ENCODE measurements around the gene PHKG1.
"Not testable (repeated sequence)": the region's sequence is repeated elsewhere in the genome, so short reads cannot be mapped to it uniquely, and the experiment has no call there.

The PHKG1 gene

GRCh38 chr7:56092789-56093531 lies at the start of gene PHKG1:
PHKG1 (minus strand) TSS chr7:56092952; CDS start chr7:56088941, 4,011 bp downstream.
- peaks cover 4% of the 10 kb centered on the region; the same call in 1 of the 2 replicates for H3K36me3 ChIP-seq
- no peak within 1 kb of the TSS for H3K4me3 ChIP-seq (ENCODE audit: low read depth, low read length)
- no peak within 1 kb of the TSS for H3K27ac ChIP-seq
- no peaks in the 10 kb centered on the region for H3K9me3 ChIP-seq (ENCODE audit: severe bottlenecking)
- DNase-seq, result peak; percentile 35
- no peaks in the 10 kb centered on the region for H3K27me3 ChIP-seq (ENCODE audit: insufficient read depth, low read depth, severe bottlenecking)
- TF ChIP-seq, protein P1, sequence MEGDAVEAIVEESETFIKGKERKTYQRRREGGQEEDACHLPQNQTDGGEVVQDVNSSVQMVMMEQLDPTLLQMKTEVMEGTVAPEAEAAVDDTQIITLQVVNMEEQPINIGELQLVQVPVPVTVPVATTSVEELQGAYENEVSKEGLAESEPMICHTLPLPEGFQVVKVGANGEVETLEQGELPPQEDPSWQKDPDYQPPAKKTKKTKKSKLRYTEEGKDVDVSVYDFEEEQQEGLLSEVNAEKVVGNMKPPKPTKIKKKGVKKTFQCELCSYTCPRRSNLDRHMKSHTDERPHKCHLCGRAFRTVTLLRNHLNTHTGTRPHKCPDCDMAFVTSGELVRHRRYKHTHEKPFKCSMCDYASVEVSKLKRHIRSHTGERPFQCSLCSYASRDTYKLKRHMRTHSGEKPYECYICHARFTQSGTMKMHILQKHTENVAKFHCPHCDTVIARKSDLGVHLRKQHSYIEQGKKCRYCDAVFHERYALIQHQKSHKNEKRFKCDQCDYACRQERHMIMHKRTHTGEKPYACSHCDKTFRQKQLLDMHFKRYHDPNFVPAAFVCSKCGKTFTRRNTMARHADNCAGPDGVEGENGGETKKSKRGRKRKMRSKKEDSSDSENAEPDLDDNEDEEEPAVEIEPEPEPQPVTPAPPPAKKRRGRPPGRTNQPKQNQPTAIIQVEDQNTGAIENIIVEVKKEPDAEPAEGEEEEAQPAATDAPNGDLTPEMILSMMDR (IDR thresholded peaks at IDR 0.05; ENCODE audit: low read depth, low read length), result peak; percentile 52

GRCh38 chr7:56131062-56131461 lies 38.3 kb upstream of the PHKG1 start:
- H3K36me3 ChIP-seq; DNase-seq; H3K27ac ChIP-seq; H3K9me3 ChIP-seq (ENCODE audit: severe bottlenecking); H3K4me3 ChIP-seq (ENCODE audit: low read depth, low read length): not testable (repeated sequence)
- peaks cover 13% of the 10 kb centered on the region for H3K27me3 ChIP-seq (ENCODE audit: insufficient read depth, low read depth, severe bottlenecking)

- DNase-seq, result no peak
- TF ChIP-seq, protein P1 (IDR thresholded peaks at IDR 0.05; ENCODE audit: low read depth, low read length), result no peak
- Histone ChIP-seq H3K4me3 (ENCODE audit: low read depth, low read length) (no peak overlapping the region), H3K27ac (no peak overlapping the region), H3K36me3 (no peaks in the 10 kb centered on the region), H3K9me3 (ENCODE audit: severe bottlenecking) (no peaks in the 10 kb centered on the region), H3K27me3 (ENCODE audit: insufficient read depth, low read depth, severe bottlenecking) (peaks cover 11% of the 10 kb centered on the region)
These were observed 34.7 kb upstream of the PHKG1 start for GRCh38 chr7:56127241-56127975.

GRCh38 chr7:56125831-56126230 lies 33.1 kb upstream of the PHKG1 start:
- TF ChIP-seq, protein P1 (IDR thresholded peaks at IDR 0.05; ENCODE audit: low read depth, low read length), result no peak
- Histone ChIP-seq H3K4me3 (ENCODE audit: low read depth, low read length) (no peak overlapping the region), H3K27ac (no peak overlapping the region), H3K27me3 (ENCODE audit: insufficient read depth, low read depth, severe bottlenecking) (peaks cover 6% of the 10 kb centered on the region), H3K36me3 (no peaks in the 10 kb centered on the region), H3K9me3 (ENCODE audit: severe bottlenecking) (no peaks in the 10 kb centered on the region)
- DNase-seq, result no peak

- H3K4me3 ChIP-seq (ENCODE audit: low read depth, low read length), result no peak overlapping the region
- no peak overlapping the region for H3K27ac ChIP-seq
- no peak for DNase-seq
- TF ChIP-seq, protein P1 (IDR thresholded peaks at IDR 0.05; ENCODE audit: low read depth, low read length), result no peak
- H3K9me3 ChIP-seq (ENCODE audit: severe bottlenecking), result no peaks in the 10 kb centered on the region
- no peaks in the 10 kb centered on the region for H3K36me3 ChIP-seq
- peaks cover 4% of the 10 kb centered on the region for H3K27me3 ChIP-seq (ENCODE audit: insufficient read depth, low read depth, severe bottlenecking)
These were observed 32.2 kb upstream of the PHKG1 start for GRCh38 chr7:56124981-56125380.

DNA sequence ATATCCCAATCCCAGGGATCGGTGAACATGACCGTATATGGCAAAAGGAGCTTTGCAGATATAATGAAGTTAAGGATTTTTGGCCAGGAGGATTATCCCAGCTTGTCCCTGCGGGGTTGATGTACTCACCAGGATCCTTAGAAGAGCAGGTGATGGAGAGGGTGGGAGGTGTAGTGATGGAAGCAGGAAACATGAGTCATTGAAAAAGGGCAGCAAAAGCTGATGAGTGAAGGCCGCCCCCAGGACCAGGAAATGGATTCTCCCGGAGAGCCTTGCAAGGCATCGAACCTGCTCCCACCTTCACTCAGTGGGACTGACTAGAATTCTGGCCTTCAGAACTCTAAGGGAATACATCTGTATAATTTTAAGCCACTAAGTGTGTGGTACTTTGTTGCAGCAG lies 28.7 kb upstream of the PHKG1 start:
- Histone ChIP-seq H3K27ac (no peak overlapping the region), H3K9me3 (ENCODE audit: severe bottlenecking) (no peaks in the 10 kb centered on the region), H3K4me3 (ENCODE audit: low read depth, low read length) (no peak overlapping the region), H3K36me3 (no peaks in the 10 kb centered on the region), H3K27me3 (ENCODE audit: insufficient read depth, low read depth, severe bottlenecking) (no peaks in the 10 kb centered on the region)
- no peak for DNase-seq
- TF ChIP-seq, protein P1 (IDR thresholded peaks at IDR 0.05; ENCODE audit: low read depth, low read length), result no peak

Measured in WERI-Rb-1 (cell line).